Raji (cell line): ENCODE results near the gene RNF38.

Source experiments
- POLR2A ChIP-seq: IDR thresholded peaks from 2 replicates; pipeline ENCODE4 v1.6.1; 2011; ENCODE audit warnings: low read depth, low read length, control low read depth; ENCODE audit not compliant: insufficient read depth

RNF38 gene

DNA sequence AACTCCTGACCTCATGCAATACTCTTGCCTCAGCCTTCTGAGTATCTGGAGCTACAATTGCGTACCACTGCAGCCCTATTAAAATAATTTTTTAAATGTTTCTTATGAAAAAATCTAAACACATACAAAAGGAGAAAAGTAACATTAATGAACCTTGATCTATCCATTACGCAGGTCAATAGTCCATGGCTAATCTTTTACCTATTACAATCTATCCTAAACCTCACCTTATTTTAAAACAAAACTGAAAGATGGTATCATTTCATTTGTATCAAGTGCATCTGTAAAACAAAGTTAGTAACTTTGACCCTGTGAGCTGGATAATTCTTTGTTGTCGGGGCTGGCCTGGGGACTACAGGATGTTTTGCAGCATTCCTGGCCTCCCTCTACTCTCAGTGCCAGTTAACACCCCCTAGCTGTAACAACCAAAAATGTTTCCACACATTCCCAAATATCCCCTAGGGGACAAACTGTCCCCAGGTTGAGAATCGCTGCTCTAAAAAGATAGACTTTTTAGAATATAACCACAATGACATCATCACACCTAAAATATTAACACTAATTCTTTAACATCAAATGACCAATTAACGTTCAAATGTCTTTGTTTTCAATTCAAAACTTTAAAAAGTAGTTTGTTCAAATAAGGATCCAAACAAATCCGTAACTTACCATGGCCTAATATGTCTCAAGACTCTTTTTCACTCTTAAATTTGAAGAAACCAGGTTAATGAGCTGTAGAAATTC lies 54.8 kb downstream of the RNF38 start:
- no peak for TF ChIP-seq POLR2A

DNA sequence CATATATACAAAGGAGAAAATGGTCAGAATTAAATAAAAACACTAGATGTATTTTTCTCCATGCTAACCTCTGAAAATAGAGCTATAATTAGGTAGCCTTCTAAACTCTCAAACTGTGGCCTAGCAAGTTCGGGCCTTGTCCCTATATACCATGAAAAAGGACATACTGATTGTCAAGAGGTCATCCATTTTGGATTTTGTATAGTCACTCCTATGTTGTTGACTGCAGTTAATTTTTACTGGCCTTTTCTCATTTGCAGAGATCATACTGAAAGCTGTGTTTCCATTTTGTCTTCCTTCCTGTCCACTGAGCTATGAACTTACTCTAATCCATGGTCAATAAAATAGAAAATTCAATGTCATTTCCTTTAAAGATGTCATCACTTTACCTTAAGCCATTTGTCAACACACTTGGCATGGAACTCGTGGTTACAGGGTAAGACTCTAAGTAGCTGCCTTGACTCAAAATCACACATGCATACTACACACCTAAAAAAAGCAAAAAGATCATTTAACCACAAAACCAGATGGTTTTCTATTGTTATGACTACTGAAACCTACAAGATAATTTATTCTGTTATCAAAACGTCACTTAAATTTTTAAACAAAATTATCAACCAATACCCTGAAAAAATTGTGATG lies 58.0 kb downstream of the RNF38 start:
- no peak for TF ChIP-seq POLR2A

DNA sequence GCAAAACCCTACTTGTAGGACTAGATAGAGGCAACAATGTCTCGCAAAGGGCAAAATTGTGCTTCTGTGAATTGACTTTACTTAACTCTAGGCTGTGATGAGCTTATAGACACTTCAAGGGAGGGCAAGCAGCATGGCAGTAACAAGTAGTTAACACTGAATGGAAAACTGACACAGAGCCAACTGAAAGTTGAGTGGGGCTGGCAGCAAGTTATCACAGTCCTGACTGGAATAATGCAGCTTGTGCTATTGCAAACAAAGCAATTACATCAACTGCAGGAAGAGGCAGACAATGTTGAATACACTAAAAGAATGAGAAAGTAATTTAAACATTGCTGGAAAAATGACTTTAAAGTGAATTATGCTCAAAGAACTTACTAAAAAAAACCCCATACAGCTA lies 62.2 kb downstream of the RNF38 start:
- TF ChIP-seq POLR2A, result no peak

DNA sequence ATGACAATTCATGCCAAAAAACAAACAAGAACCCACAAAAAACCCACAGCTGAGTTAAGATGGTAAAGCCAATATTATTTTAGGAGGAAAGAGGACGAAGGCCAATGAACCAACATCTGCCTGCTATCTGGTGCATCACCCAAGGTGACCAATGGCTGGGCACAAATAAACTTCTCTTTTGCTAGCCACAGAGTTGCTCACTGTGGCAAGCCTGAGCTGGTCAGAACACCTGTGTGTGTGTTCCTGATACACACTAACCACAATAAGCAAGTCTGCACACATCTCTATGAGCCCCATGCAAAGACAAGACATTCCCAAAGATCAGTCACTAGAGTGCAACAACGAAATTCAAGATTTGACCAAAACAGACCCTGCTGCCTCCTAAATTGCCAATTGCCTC lies 63.1 kb downstream of the RNF38 start:
- no peak for TF ChIP-seq POLR2A

DNA sequence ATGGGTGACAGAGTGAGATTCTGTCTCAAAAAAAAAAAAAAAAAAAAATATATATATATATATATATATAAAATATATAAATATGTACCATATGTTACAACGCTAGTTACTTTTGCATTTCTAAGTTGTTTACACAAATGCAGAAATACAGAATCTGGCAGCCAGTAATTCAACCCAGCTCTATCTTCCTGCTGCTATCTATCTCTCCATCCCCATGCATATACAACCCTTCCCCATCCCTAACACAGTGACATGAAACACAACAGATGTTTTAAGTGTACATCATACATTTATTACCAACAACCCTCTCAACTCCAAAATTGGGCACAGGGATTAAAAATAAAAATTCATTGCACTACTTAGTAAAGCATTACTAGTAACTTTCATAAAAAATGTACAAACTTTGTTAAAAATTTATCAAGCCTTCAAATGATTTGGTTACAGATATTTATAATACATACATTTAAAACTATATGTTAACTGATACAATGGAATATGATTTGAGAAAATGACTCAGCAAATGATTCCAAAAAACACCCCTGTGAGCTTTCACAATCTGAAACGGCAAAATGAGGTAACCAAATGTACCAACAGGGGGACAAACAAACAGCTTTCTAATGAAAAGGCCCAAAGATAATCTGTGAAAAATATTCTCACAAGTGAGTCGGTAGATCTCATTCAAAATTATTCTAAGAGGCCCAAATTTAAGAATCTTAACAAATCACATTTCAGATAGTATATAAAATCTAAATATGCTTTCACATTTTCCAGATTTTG lies 63.8 kb downstream of the RNF38 start:
- no peak for TF ChIP-seq POLR2A

DNA sequence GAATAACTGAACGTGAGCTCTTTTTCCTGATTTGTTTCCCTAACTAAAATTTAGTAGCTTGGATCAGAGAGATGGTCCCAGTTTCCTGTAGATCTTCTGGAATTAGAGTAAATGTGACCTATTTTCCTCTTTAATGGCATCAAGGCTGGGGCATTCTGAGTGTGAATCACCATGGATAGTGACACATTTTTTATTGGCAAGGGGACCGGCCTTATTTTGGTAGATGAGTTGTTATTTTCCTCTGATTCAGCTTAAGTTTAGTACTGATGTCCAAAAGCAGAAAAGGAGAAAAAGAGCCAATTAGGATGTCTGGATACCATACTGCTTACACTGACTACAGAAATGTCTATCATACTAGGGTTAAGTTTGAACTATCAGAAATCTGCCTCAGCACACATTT lies 68.1 kb downstream of the RNF38 start:
- TF ChIP-seq POLR2A, result no peak

DNA sequence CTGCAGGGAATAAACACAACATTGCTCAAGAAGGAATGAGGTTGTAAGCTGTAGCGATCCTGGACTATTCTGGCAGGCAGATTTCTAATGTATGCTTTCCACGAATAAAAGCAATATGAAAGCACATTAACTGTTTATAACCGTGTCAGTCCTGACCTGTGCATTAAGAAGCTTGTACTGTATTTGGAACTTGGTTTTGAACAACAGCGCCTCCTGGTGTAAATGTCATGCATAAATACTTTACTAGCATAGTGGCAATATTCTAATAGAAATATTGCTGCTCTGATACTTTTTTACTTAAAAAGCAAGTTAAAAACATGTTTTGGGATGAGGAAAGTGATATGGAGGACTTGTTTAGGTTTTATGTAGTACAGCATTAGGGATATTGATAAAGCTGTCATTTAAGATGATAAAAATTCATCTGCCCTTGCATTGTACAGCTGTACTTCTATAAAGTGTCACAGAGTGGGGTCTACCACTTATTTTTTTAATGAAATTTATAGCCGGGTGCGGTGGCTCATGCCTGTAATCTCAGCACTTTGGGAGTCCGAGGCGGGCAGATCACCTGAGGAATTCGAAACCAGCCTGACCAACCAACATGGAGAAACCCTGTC lies 71.2 kb downstream of the RNF38 start:
- no peak for TF ChIP-seq POLR2A

DNA sequence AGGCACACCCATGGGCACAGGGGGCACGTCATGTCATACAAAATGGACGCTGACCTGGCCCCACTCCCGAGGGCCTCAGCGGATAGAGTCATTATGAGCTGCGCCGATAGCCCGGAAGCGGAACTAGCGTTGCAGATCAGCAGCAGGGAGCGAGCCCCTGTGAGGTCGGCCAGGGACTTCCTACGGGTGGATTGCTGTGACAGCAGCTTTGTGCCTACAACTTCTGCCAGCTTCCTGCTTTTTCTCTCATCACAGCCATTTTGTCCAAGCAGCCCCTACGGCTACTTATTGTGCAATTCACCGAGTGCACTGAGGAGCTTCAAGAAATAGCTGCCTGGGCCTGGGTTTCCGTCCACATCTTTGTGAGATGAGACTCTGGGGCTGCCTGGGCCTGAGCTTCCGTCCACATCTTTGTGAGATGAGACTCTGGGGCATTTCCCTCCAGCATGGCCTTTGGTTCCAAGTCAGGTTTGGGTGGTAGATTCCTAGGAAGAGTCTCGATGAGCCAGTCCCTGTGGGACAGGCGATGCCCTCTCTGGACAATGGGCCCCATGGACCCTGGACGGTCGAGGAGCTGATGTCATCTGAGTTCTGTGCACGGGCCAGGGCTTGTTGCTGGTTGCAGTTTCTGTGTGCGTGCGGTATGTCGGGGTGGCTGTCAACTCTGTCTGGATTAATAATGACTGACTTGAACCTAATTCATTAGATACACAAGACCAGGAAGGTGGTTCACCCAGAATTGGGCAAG lies 74.8 kb downstream of the RNF38 start:
- TF ChIP-seq POLR2A, result no peak

DNA sequence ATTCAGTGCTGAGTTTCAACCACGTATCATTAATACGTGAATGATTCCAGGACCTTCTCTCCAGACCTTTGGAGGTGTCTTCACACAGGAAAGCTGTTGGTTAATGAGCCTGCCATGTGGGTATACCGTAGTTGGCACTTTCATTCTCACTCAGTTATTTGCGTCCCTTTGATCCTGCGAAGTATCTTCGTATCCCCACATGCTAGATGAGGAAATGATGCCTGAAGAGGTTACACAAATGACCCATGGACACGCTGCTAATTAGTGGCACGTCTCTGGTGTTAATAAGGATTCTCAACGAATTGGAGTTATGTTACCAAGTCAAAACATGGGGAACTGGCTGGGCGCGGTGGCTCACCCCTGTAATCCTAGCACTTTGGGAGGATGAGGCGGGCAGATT lies 76.1 kb downstream of the RNF38 start:
- no peak for TF ChIP-seq POLR2A

DNA sequence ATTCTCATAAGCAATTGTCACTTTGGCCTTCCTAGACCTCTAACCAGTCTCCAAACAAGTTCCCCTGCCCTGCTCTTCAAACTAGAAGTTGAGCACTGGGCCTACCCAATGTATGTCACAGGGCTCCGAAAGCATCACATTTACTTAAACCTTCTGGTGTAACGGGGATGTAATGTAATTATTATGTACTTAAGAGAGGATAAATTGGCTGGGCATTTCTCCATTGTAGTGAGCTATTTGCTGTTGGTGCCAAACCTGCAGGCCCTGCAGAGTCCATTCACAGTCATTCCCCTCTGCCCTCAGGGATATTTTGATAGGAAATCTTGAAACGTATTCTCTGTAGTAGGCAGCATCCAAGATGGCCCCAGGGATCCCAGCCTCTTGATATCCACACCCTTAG lies 77.6 kb downstream of the RNF38 start:
- no peak for TF ChIP-seq POLR2A

DNA sequence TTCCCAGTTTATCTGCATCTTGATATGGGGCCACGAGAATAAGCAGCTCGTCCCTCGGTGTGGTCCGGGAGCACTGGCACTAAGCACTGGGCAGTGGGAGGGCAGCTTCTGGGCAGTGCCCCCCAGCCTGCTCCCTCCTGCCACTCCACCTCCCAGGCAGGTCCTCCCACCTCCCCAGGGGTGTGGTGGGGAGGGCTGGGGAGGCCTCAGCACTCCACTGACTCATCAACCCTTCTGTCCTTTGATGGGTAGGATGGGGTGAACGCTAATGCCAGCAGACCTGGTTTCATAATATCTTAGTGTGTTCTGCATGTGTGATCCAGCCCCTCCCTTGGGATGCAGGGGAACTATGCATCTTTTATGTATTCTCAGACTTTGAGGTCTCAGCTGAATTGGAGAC lies 79.6 kb downstream of the RNF38 start:
- TF ChIP-seq POLR2A, result no peak

DNA sequence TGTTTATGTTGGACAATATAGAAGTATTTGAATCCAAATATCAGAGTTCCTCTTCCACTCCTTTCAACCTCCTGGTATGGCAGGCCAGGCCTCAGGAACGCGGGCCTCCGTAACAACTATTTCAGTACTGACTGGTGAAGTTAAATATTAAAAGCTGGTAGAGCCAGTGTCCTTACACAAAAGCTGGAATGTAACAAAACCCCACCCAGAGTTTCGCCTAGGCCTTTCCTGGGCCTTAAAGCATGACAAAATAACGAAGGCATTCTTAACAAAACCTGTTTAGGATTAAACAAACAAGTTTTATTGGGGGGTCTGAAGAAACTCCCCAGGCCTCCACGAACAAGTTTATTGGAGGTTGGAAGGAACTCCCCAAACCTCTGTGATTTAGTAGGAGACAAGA lies 80.3 kb downstream of the RNF38 start:
- TF ChIP-seq POLR2A, result no peak

DNA sequence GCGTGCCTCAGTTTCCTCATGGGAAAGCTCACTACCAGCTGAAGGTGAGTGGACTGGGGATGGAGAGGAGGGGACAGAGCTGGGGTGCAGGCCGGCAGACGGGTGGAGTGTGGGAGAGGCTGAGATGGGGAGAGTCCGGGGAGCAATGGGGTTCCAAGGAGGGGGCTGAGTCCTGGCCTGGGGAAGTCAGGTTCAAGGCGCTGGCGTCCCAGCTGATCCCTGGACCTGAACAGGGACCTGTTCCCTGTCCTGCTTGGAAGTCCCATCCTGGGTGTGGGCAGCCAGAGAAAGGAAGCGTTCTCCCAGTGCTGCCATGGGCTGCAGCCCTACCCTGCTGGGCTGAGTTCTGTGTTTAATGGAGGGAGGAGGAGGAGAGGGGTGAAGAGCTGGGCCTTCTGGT lies 80.9 kb downstream of the RNF38 start:
- TF ChIP-seq POLR2A, result no peak

DNA sequence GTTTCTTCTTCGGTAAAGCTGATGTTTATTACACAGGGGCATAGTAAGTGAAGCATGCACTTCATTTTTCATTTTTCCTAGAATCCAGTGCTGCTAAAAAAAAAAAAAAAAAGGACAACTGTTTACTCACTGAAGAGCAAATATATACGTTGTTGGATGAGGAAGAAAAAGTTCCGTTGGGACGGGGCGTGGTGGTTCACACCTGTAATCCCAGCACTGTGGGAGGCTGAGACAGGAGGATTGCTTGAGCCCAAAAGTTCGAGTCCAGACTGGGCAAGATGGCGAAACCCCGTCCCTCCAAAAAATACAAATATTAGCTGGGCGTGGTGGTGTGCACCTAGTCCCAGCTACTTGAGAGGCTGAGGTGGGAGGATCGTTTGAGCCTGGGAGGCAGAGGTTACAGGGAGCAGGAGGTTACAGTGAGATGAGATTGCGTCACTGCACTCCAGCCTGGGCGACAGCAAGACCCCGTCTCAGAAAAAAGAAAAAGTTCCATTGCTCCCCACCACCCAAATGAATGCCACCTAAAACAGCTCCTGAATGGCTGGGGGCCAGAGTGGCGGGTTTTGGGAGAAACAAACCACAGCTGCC lies 81.8 kb downstream of the RNF38 start:
- no peak for TF ChIP-seq POLR2A

DNA sequence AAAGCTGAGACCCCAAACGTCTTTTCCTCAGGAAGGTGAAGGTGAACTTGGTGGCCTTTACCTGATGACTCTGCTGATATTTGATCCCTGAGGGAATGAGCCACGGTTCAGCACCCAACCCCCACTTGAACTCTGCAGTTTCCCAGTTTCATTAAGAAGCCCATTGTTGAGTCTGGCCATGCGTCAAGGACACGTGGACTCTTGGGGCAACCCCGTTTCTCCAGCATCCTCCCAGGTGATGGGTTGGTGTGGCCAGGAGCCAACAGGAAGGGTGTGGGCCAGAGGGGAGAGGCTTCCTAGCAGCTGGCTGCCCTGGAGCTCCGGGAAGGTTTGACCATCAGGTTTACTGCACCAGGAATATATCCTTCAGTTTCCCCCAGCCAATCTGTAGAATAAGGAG lies 82.3 kb downstream of the RNF38 start:
- TF ChIP-seq POLR2A, result no peak
